VCaP (cell line): ENCODE measurements around the gene USP6NL.

Experiments used
- H3K27ac ChIP-seq: fragments of 450-650 bp; 2 replicates; pipeline ENCODE4 v1.5.1; 2017
- TF ChIP-seq, protein P1 (sequence below): fragments of 450-650 bp; conservative IDR thresholded peaks from 2 replicates; pipeline ENCODE4 v1.5.1; 2017; ENCODE audit warnings: mild to moderate bottlenecking, moderate library complexity

Gene USP6NL

DNA sequence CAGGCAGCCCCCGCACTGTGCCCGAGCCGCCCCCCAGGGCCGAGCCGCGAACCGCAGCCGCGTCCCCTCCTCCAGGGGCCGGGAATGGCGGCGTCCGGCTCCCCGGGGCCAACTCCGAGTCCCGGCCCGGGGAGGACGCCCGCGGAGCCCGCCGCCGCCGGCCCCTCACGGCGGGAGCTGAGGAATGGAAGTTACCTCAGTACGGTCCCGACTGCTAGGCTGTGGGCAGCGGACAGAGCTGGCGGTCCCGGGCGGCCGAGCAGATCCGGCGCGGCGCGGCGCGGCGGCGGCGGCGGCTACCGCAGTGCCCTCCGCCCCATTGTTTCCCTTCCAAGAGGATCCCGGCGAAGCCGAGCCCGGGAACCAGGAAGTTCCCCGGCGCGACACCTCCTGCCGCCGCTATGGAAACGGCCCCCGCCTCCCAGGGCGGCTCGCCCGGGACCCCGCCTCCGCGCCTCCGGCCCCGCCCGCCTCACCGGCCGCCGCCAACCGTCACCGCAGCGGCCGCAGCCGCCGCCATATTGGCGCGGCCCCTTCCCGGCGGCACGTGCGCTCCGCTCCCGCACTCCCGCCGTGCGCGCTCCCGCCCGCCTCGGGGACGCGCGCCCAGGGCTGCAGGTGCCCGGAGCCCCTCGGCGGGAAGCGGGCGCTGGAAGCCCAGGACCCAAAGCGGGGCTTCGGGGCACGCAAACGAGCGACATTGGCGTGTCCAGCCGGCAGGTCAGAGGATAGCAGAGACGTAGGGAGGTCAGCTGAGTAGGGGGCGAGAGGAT, at the start of gene USP6NL:
Gene USP6NL, minus strand, starts transcription at position 403 of the 773 bp plus-strand sequence. CDS start 14,016 bp downstream, outside the sequence.
- peak within 1 kb of the TSS; percentile 92 for H3K27ac ChIP-seq
- TF ChIP-seq, protein P1, sequence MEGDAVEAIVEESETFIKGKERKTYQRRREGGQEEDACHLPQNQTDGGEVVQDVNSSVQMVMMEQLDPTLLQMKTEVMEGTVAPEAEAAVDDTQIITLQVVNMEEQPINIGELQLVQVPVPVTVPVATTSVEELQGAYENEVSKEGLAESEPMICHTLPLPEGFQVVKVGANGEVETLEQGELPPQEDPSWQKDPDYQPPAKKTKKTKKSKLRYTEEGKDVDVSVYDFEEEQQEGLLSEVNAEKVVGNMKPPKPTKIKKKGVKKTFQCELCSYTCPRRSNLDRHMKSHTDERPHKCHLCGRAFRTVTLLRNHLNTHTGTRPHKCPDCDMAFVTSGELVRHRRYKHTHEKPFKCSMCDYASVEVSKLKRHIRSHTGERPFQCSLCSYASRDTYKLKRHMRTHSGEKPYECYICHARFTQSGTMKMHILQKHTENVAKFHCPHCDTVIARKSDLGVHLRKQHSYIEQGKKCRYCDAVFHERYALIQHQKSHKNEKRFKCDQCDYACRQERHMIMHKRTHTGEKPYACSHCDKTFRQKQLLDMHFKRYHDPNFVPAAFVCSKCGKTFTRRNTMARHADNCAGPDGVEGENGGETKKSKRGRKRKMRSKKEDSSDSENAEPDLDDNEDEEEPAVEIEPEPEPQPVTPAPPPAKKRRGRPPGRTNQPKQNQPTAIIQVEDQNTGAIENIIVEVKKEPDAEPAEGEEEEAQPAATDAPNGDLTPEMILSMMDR: no peak

DNA sequence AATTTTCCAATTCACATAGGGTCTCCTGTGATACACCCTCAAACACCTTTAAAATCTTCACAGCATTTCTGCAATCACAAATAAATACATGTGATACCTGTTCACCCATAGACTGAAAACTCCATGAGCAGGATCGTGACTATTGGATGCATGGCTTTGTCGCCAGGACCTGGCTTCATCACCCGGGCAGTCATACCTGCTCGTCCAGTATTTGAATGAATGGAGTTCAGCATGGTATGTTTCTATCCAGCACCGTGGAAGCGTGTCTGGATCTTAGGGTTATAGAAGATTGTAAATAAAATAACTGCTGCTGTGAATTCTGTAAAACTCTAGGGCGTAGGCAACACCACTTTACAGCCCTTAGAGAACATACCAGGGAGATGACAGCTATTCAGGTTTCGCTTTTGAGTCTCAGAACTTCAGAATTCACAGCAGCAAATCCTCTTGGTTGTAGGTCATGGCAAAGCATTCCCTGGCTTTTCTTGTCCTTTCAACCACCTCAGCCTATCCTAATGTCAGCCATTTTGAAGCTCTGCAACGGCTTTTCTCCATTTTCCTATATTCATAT, 47.4 kb upstream of the USP6NL start:
- no peak overlapping the region for H3K27ac ChIP-seq
- TF ChIP-seq, protein P1: no peak

DNA sequence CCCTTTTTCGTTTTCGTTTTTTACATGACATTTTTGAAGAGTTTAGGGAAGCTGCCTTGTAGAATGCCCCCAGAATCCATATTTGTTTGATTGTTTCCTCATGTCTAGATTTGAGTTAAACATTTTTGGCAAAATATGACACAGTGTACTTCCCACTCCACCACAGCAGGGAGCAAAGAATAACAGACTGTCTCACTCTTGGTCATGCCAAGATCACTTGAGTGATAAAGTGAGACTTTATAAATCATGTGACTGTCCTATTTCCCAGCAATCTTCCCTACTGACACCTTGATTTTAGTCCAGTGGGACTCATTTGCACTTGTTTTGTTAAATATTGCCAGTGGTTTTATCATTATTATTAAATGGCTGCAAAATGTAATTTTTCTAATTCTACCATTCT, 44.4 kb upstream of the USP6NL start:
- H3K27ac ChIP-seq: no peak overlapping the region
- TF ChIP-seq, protein P1: no peak

DNA sequence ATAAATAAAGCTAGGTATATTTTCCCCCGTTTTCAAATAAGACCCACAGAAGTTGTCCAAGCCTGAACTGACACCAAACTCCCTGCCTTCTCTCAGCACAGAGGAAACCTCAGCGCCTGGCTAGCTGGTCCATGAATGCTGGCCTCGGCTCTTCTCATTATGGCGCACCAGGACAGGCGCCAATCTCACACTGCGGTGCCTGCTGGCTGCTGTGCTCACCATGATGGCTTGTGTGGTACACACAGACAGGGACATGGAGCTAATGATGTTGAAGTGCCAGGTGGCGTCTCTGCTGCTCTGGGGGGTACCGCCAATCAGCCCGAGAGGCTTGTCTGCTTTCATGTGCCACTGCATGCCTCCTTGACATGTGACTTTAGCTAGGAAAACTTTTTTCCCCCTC, 43.2 kb upstream of the USP6NL start:
- TF ChIP-seq, protein P1: no peak
- no peak overlapping the region for H3K27ac ChIP-seq

DNA sequence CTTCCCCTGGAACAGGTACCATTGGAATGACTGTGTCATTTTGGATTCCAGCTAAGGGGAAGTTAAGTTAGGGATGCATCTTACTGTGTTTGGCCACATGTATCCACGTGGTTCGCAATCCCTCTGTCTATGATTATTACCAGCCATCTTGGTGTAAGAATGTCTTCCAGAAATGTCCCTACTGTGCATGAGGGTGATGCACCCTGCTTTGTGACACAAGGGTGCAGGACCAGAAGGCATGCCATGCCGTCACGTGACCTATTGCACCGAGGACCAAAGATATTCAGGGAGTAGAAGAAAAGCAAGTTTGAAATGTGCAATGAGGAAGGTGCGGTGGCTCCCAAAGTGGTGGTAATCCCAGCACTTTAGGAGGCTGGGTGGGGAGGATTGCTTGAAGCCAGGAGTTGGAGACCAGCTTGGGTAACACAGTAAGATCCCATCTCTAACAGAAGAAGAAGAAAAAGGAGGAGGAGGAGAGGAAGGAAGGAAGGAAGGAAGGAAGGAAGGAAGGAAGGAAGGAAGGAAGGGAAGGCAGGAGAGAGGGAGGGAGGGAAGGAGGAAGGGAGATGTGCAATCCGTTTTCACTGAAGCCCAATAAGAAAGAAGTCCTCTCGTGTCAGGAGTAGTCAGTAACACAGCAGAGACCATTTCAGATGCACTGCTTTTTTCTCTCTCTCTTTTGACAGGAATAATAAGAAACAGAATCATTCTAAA, 42.5 kb upstream of the USP6NL start:
- no peak overlapping the region for H3K27ac ChIP-seq
- TF ChIP-seq, protein P1: no peak

DNA sequence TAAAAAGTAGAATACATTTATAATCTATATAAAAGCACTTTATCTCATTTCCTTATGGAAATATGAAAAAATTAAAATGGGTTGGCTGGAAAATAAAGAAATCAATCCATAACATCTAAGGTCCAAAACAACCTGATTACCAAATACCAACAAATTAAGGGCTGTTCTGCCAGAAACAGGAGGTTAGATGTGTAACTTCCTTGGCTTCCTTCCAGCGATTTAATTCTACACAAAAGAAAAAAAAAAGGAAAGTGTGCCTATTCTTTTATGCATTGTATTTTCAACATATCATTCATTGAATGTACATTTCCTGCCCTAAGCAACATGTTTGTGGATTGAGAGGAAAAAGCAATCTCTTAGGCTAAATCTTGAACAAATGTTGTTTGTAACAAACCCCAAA, 36.2 kb upstream of the USP6NL start:
- TF ChIP-seq, protein P1: no peak

DNA sequence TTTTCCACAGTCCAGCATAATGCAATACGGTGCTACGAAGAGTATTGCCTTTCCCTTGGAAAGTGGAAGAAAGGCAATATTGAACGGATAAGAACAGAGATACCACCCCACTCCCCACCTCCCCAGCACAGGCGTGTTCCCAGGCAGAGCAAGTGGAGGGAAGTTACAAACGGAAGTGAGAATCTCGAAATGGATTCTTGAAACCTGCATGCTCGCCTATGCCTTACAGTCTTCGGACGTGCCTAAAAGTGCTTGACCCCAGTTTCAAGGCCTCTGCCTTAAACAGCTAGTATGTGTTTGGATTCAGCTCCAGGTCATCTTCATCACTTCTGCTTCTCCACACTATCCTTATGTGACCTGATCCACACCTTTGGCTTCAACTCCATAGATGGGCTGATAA, 35.0 kb upstream of the USP6NL start:
- H3K27ac ChIP-seq: no peak overlapping the region

More for the DNA sequence above, 36.2 kb upstream of the USP6NL start:
- no peak overlapping the region for H3K27ac ChIP-seq

More for the DNA sequence above, 35.0 kb upstream of the USP6NL start:
- TF ChIP-seq, protein P1: no peak
